DMS114 treated with DMSO at 0.1 percent for 48 hours (cell line): Measurements from ENCODE around the gene REEP1.
"Not testable (repeated sequence)": the region's sequence is repeated elsewhere in the genome, so short reads cannot be mapped to it uniquely, and the experiment has no call there.

Experiments used
- DNase-seq: peaks from one replicate; lab custom pipeline; 2025; ENCODE audit not compliant: unreplicated experiment; lab: John Stamatoyannopoulos, UW

The REEP1 gene

DNA sequence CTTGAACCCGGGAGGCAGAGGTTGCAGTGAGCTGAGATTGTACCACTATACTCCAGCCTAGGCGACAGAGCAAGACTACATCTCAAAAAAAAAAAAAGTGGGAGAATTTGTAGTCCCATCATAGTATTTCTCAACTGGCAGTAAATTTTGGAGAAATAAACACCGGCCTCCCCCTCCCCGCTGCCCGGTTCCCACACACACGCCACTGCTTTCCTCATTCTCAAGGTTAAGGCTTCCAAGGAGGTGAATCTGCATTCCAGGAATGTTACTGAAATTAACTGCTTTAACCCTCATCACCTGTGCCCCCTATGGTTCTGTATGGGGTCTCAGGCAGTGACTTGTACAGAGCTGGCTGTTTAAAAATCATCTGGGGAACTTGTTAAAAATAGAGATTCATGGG is 88.2 kb downstream of the REEP1 start:
- no peak for DNase-seq

DNA sequence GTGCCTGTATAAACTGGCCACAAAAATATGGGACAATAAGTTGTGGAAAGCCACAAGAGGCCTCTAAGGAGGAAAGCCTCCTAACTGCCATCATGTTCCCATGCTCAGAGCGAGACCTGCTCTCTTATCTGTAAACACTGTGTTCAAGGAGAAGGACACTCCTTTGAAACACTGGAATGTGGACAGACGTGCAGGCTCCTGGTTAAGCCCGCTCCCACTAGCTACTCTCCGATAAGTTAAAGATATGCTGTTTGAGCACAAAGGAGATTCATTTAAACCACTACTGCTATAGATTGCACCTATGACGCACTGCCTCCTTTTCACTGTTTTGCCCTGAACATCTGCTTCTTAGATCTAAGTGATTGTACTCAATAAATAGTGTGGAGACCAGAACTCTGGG is 92.2 kb downstream of the REEP1 start:
- DNase-seq, result not testable (repeated sequence)

DNA sequence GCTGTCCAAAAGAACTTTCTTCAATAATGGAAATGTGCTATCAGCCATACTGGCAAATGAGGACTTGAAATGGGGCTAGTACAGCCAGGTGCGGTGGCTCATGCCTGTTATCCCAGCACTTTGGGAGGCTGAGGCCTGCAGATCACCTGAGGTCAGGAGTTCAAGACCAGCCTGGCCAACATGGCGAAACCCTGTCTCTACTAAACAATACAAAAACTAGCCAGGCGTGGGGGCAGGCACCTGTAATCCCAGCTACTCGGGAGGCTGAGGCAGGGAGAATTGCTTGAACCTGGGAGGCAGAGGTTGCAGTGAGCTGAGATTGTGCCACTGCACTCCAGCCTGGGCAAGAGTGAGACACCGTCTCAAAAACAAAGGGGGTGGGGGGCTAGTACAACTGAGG is 92.6 kb downstream of the REEP1 start:
- DNase-seq, result not testable (repeated sequence)

DNA sequence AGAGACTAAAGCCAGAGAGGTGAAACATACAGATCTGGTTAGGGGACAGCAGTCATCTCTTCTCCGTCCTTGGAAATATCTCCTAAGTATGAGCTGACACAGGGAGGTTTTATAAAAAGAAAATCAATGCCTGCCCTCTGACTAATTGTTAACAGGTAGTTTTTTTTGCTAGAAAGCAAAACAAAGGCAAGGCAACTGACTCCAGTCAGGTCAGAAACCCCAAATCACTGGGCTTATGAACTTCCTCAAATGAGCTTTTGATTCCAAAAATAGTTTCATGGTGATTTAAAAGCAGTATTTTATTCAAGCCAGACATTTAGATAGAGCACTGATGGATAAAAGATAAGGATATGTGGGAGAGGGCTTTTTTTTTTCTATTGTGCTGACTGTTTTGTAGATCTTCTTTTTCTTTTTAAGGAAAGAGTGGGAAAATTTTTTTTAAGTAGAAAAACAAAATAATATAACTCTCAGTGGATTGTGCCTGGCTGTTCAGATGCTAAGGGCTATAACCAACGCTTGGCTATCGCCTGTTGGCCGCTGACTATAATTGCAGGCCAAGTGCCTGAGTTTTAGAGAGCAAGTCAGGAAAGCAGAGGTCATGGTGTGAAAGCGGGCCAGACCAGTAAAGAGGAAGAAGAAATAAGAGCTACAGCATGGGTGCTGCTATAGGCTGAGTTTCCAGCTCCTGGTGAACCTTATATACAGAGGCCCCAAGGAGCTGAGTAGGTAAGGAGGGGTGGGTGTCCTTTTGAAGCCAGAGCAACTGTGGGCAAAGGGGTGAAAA is 93.3 kb downstream of the REEP1 start:
- no peak for DNase-seq

DNA sequence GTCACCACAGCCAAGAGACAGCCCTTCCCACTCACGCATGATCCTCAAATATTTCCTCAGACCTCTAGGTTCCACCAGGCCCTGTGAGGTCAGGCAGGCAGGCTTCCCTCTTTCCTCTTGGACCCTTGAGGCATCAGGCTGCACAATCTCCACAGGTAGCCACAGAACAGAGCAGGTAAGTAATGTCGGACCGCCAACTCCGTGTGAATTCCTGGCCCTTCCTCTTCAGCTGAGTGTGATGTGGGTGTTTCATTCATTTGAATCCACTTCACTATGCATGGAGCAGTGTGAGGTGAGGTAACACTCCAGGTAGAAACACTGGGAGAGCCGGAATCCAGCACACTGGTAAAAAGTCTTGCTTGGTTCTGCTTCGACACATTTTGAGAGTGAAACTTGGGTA is 94.2 kb downstream of the REEP1 start:
- no peak for DNase-seq

DNA sequence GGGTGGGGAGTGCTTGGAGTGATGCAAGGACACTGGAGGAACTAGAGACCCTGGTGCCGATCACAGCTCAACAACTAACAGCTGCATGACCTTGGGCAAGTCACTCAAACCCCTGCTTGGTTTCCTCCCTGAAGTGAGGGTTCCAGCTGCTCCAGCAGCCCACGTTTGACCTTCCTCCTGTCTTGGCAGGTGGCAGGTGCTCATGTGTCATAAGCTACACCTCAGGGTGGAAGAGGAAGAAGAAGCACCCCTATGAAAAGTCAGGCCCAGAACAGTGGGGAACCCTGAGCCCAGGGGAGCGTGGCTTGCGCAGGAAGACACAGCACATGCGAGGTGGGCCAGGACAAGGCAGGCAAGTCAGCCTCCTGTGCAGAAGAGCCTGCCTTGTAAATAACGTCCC is 95.8 kb downstream of the REEP1 start:
- no peak for DNase-seq

DNA sequence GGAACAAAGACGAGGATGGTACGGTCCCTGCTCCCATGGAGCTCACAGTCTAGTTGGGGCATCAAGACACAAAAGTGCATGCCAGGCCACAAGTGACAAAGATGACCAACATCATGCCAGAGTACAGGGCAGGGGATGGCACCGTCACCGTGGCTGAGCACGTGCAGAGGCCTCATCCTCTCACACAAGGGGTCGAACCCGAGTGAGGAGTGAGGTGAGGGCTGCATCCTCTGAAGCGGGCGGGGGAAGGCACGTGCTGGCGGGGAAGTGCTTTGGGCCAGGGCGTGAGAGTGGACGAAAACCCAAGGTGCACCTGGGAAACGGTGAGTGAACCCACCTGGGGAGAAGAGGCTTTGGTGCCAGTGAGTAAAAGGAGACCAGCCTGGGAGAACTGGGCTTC is 97.2 kb downstream of the REEP1 start:
- no peak for DNase-seq

DNA sequence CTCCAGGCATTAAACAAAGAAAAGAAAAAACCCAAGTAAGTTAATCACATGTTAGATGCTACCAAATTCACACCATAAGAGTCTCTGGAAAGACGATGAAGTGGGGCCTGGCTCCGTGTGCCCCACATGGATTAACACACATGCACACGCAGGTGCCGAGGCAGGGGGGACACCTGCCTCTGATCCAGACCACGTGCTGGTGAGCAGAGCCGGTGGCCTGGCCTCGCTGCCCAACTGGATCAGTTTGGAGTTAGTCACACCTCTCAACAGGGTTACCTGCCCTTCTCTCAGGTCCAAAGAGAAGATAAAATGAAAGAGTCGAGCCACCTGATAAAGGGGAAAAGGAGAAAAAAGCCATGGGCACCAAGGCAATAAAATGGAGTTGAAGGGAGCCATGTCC is 97.7 kb downstream of the REEP1 start:
- DNase-seq, result no peak

DNA sequence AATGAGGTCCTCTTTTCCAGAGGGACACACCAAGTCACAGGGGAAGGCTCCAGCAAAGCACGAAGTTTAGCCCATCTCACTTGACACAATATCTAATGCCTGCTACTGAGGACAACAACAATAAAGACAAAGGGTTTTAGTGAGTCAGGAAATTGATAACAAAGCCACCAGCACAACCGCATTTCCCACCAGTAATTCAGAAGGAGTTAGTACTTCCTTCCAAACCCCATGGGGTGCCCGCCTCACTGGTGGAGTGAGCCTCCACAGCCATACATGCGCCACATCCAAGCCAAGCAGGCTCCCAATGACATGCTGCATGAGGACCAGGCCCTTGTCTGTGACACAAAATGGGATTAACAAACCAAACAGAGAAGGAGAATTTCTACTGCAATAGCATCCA is 98.1 kb downstream of the REEP1 start:
- DNase-seq, result no peak

DNA sequence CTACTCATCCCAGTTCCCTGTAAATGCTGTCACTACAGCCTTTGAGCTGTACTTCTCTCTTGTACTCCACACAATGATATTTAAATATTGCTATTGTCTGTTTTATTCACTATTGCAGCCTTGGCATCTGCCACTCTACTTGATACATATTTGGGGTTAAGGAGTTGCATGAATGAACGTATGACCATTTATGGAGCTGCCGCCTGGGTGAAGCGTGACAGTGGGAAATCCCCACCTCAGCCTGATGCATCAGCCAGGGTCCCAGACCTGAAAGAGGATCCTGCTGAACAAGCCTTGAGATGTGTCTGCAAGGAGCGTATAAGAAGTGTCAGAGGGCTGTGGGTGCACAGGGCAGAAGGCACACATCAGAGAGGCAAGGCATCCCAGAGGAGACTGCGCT is 99.1 kb downstream of the REEP1 start:
- DNase-seq, result no peak

DNA sequence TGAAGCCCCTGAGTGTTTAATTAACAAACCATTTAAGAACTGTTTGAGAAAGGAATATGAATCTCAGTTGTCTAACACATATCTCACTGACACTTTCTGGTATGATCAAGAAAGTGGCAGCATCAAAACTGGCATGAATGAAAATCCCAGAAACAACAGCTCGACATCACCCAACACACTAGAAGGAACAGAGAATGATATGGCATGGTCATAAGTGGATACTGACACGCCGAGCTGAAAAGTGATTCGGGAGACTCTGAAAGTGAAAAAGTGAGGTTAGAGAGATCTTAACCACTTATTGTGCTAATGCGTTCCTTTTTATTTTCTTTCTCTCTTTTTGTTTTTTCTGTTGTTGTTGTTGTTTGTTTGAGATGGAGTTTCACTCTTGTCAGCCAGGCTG is 100.3 kb downstream of the REEP1 start:
- DNase-seq, result no peak

DNA sequence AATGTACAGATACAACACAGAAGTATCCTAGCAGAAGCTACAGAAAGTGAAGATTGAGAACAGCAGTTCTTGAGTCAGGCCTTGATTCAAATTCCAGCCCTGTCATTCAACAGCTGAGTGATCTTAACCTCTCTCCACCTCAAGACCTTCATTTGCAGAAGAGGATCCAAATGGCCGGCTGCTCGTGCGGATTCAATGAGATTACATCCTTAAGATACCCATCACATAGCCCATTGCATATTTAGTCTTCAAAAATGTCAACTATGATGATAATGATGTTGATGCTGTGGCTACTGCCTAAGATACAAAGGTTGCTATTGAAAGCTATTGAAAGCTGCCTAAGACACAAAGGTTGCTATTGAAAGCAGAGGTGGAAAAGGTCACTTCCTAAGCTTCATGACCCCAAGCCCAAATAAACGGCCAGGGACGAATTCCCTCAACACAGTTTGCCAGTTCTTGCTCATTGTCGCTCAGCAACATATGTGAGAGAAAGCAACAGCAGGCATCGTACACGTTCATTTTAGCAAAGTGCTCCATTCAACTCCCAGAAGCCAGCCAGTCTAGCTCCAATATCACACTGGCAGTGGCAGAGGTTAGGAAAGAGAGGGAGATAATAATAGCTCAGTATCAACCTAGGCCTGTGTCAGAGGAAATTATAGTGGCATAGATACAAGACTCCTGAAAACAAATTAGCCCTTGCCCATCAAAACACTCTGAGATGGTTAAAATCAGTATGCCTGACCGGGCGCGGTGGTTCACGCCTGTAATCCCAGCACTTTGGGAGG is 102.0 kb downstream of the REEP1 start:
- no peak for DNase-seq

DNA sequence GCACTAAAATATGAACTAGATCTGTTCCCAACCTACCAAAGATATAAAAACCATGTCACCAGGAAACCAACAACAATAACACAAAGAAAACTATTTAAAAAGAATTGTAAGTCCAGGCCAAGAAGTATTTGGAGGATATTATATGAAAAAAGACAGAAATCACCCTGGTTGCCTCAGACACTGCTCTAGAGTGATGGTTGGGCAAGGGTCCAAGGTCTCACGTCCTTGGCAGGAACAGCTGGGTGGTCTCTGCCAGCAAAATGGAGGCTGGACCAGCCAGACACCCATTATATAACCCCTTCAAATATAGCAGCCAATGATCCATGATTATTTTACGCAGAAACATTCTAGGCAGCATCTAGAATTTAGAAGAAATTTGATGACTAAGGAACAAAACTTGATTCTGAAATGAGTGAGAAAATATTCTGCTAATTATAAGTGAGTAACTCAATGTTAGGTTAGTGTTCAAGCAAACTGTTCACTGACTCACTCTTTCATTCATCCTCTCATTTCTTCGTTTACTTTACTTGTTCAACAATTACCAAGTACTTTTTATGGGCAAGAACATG is 102.8 kb downstream of the REEP1 start:
- DNase-seq, result no peak

DNA sequence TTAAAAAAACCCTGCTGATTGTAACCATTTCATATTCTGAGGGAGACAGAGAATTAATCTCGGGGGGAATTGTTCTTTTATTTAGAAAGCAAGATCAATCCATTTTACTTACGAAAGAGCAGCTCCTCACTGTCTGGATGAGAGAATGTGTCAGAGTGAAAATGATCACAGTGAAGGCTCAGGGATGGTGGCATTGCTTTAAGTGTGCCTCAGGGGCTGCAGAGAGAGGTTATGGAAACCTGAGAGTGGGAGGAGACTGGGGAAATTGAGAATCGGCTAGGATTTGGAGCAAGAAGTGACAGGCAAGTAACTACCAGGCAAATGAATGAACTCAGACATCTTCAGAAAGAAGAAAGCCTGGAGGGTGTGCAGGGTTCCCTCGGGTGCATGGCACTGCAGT is 104.0 kb downstream of the REEP1 start:
- DNase-seq, result no peak

DNA sequence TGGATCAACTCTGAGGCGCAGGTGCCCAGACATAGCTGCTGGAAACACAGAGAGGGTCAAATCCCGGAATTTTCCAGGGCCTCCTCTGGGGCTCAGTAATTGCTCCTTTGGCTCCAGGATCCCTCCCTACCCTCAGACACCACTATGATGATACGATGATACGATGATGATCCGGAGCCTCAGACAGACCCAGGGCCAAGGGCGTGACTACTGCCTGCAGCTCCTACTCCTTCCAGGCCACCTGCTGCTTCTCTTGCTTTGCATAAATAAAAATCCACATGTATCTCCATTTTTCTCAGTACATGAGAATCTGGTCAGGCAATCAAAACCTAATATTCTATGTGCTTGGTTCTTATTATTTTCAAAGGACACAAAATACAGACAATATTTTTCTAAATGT is 104.5 kb downstream of the REEP1 start:
- DNase-seq, result no peak

DNA sequence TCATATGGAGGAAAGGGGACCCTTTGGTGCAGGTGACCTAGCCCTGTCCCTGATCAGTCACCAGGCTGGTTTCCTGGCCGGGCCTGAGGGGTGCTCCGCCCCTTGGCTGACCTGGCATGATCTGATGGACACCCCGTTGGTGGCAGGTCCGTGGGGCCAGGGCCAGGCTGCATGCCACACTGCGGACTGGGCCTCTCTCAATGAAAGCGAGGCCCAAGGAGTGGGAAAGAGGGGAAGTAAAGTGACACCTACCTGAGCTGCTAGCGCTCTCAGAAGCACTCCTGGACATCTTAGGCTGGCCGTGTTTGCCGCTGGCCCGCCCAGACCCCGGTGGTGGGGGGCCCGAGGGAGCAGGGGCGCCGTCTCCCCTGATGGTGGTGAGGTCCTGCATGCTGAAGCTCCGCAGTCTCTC is 105.0 kb downstream of the REEP1 start:
- no peak for DNase-seq

DNA sequence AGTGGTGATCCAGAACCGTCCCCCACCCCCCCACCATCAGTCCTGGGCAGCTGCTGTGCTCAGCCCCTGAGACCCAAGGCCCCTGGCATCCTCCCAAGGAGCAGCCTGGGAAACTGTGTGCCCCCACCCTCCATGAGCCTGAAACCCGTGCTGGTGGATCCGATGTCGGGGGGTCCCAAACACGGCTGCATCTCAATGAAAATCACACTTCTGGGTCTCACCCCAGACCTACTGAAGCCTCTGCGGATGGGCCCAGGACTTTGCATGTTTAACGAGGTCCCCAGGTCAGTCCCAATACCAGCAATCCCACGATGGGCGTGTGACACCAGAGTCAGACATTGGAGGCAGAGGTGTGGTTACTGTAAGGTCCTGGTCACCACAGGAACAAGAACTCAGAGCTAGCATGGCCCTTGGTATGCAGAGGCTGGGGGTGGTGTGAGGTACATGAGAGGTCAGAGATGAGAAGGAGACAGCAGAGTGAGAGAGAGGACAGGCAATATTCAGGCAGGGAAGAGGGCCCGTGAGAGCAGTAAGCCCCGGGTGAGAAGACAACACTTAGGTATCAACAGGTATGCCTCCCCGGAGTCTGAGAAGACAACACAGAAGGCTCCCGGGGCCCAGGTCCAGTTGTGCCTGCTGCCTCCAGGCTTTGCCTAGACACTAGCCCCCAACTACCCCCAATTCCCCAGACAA is 105.6 kb downstream of the REEP1 start:
- no peak for DNase-seq

DNA sequence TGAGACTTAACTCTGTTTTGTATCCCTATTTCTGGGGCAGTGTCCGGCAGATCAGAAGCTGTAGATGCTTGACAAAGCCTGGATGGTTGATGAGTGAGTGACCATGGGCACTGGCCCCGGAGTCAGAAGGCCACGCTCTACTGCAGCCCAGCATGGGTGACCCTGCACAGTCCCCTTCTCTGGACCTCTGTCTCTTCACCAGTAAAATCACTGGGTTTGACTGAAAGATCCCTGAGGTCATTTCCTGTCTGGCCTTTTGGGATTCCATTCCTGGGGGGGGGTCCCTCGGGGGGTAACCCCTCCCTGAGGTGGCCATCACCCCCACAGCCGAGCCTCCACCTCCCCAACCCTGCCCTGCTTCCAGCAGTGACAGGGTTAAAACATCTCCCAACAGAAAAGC is 106.5 kb downstream of the REEP1 start:
- DNase-seq, result no peak

DNA sequence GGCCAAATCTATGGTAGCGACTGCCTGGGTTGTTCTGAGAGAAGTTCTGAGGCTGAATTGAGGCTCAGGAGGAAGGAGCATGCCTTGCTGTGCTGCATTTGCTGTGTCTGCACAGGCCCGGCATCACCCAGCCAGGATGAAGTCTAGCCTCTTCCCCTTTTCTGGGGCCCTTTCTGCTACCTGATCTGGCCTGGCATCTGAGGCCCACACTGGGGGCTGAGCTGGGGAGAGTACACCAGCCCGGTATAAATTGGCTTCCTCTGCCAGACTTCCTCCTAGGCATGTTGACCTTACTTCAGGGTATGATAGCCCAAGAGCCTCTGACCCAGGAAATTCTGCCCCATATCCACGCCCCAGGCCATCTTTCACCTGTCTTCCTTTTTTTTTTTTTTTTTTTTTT is 108.2 kb downstream of the REEP1 start:
- no peak for DNase-seq

DNA sequence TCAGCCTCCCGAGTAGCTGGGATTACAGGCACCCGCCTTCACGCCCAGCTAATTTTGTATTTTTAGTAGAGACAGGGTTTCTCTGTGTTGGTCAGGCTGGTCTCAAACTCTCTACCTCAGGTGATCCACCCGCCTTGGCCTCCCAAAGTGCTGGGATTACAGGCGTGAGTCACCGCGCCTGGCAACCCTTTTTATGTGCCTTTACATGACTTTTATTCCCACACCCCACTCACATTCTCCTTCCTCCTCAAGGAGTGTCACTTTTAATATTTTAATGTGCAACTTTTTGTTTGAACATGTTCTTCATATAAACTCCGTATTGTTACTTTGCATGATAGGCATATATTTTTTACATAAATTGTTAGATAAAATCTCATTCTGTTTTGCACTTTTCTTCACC is 108.9 kb downstream of the REEP1 start:
- not testable (repeated sequence) for DNase-seq

DNA sequence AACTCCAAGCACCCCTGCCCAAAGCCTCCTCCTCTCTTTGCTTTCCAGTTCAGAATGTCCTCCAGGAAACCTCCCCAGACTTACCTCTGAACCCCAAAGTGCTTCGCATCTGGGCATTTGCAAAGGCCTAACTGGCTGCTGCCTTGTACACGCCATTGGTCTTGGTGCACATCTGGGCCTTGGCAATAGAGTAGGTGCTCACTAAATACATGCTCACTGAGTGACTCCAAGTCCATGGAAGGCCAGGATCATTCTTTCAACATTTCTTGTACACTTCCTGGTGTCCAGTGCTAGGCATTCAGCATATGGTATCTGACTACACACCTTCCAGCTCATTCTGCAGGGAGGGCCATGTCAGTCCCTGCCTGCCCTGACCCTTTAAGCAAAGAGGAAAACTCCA is 109.7 kb downstream of the REEP1 start:
- DNase-seq, result no peak
